HepG2 (cell line): ENCODE measurements around the gene ULK4. TPM values are rescaled to one million over a fixed set of nuclear protein-coding genes. Genes with fewer than 3 reads are reported as not detected.

ENCODE experiments used
- ATAC-seq: fragments of 200-7000 bp; cut with Tn5 transposase; 3 replicates; pipeline ENCODE4 v1.9.1; 2020; ENCODE audit warnings: mild to moderate bottlenecking, moderate library complexity
- BruUV-seq: library from RNA; stranded (reverse); fragments of 400-500 nt; replicated peaks from 2 replicates; lab custom pipeline; 2021; lab: Mats Ljungman, UMichigan
- CTCF ChIA-PET: fragments of 300-600 bp; formaldehyde crosslinking; extraction: SDS; loops from one replicate; lab custom pipeline; 2021; ENCODE audit warnings: low total read pairs, inconsistent platforms, low intra/inter-chr PET ratio; lab: Yijun Ruan, JAX
- POLR2A ChIA-PET: fragments of 350-600 bp; sonication (Branson Sonifier 250); formaldehyde crosslinking; loops from one replicate; lab custom pipeline; 2020; ENCODE audit warnings: antibody characterized with exemption, inconsistent platforms; lab: Yijun Ruan, JAX
- DNase-seq: peaks from one replicate; pipeline ENCODE4 v3.0.0-alpha.2; 2015; ENCODE audit warnings: low spot score
- FAIRE-seq: peaks from 3 replicates; lab custom pipeline; 2011; peaks lifted over from hg19 to GRCh38; lab: Jason Lieb, UNC
- H2AFZ ChIP-seq: one replicate; pipeline ENCODE4 v1.6.1; 2011; ENCODE audit warnings: low read length, inconsistent platforms
- H3K27ac ChIP-seq: fragments of 300-600 bp; 3 replicates; pipeline ENCODE4 v1.8.0; 2011; ENCODE audit warnings: mixed run types, mild to moderate bottlenecking, mixed read lengths, low read length, inconsistent platforms; ENCODE audit not compliant: insufficient read depth; ENCODE audit errors: extremely low read length
- H3K27me3 ChIP-seq, 2 experiments: fragments of 200-600 bp in 1 of 2; 2 replicates in 1 of 2; 3 replicates in 1 of 2; pipeline versions ENCODE4 v1.6.0 to v1.8.0; 2011; ENCODE audit warnings: low read length in 2 of 2, mild to moderate bottlenecking in 2 of 2, moderate library complexity in 2 of 2, inconsistent platforms in 1 of 2; ENCODE audit not compliant: insufficient read depth in 2 of 2, control insufficient read depth in 1 of 2
- H3K36me3 ChIP-seq, 2 experiments: fragments of 200-600 bp in 1 of 2; replicated peaks in 1 of 2; 2 replicates in 1 of 2; 3 replicates in 1 of 2; pipeline versions ENCODE4 v1.5.1 to v1.8.0; 2011; ENCODE audit warnings: low read length in 2 of 2, inconsistent platforms in 1 of 2; ENCODE audit not compliant: insufficient read depth in 2 of 2, control insufficient read depth in 1 of 2
- H3K4me1 ChIP-seq: 2 replicates; pipeline ENCODE4 v1.5.1; 2012; ENCODE audit warnings: low read length, inconsistent platforms; ENCODE audit not compliant: insufficient read depth
- H3K4me2 ChIP-seq: 2 replicates; pipeline ENCODE4 v1.6.0; 2011; ENCODE audit warnings: low read depth, low read length, inconsistent platforms
- H3K4me3 ChIP-seq, 3 experiments: fragments of 200-600 bp in 1 of 3; sonication (generic), shearing (Covaris generic) in 1 of 3; replicated peaks in 1 of 3; 2 replicates each; pipeline ENCODE4 v1.5.1; 2011 to 2016; ENCODE audit warnings: low read length in 3 of 3, inconsistent platforms in 2 of 3, low read depth in 2 of 3, mild to moderate bottlenecking in 2 of 3, control low read depth in 1 of 3, mixed read lengths in 1 of 3; ENCODE audit not compliant: insufficient read depth in 1 of 3
- H3K79me2 ChIP-seq: one replicate; pipeline ENCODE4 v1.6.1; 2011; ENCODE audit warnings: low read length, inconsistent platforms; ENCODE audit not compliant: insufficient read depth
- H3K9ac ChIP-seq: 2 replicates; pipeline ENCODE4 v1.6.0; 2011; ENCODE audit warnings: mild to moderate bottlenecking, low read depth, low read length, inconsistent platforms; ENCODE audit not compliant: insufficient read depth
- H3K9me3 ChIP-seq: 2 replicates; pipeline ENCODE4 v1.5.1; 2012; ENCODE audit warnings: mild to moderate bottlenecking, low read length
- H4K20me1 ChIP-seq: 2 replicates; pipeline ENCODE4 v1.6.0; 2011; ENCODE audit warnings: inconsistent platforms, mild to moderate bottlenecking, low read length, moderate library complexity; ENCODE audit not compliant: insufficient read depth
- EP300 ChIP-seq, 3 experiments: sonication (generic) in 1 of 3; formaldehyde crosslinking in 1 of 3; IDR thresholded peaks; 2 replicates each; pipeline versions ENCODE4 v1.5.1 to v1.6.1; 2011 to 2020; ENCODE audit warnings: low read depth in 2 of 3, low read length in 2 of 3, borderline replicate concordance in 1 of 3, improper control_type of control experiment in 1 of 3, mild to moderate bottlenecking in 1 of 3, missing genetic modification reagents in 1 of 3, moderate library complexity in 1 of 3
- FOXM1 ChIP-seq: sonication (generic); formaldehyde crosslinking; IDR thresholded peaks from 2 replicates; pipeline ENCODE4 v1.5.0; 2020; ENCODE audit warnings: missing genetic modification reagents
- FOXP1 ChIP-seq, 2 experiments: fragments of 450-650 bp in 1 of 2; IDR thresholded peaks; 2 replicates each; pipeline ENCODE4 v1.6.1; 2017 to 2018; ENCODE audit warnings: antibody characterized with exemption in 1 of 2
- GATAD2A ChIP-seq: IDR thresholded peaks from 2 replicates; pipeline ENCODE4 v1.6.1; 2016
- HNRNPK ChIP-seq: fragments of 200-400 bp; formaldehyde crosslinking; IDR thresholded peaks from 2 replicates; pipeline ENCODE4 v1.6.1; 2018; ENCODE audit warnings: low read length, low read depth, moderate library complexity, mild to moderate bottlenecking; ENCODE audit not compliant: poor library complexity, severe bottlenecking
- MED1 ChIP-seq: sonication (generic); formaldehyde crosslinking; IDR thresholded peaks from 2 replicates; pipeline ENCODE4 v1.4.0; 2020; ENCODE audit warnings: missing genetic modification reagents
- MLLT10 ChIP-seq: sonication (generic); formaldehyde crosslinking; IDR thresholded peaks from 2 replicates; pipeline ENCODE4 v1.4.0; 2020; ENCODE audit warnings: missing genetic modification reagents
- MTA3 ChIP-seq: sonication (generic); formaldehyde crosslinking; IDR thresholded peaks from 2 replicates; pipeline ENCODE4 v1.4.0; 2020; ENCODE audit warnings: missing genetic modification reagents
- MZF1 ChIP-seq: sonication (generic); formaldehyde crosslinking; IDR thresholded peaks from 2 replicates; pipeline ENCODE4 v1.8.1; 2023; ENCODE audit warnings: mild to moderate bottlenecking, missing genetic modification reagents, borderline replicate concordance
- NCOA1 ChIP-seq: sonication (generic); formaldehyde crosslinking; IDR thresholded peaks from 2 replicates; pipeline ENCODE4 v1.9.0; 2021; ENCODE audit warnings: missing genetic modification reagents
- NCOA2 ChIP-seq: sonication (generic); formaldehyde crosslinking; IDR thresholded peaks from 2 replicates; pipeline ENCODE4 v1.8.0; 2022; ENCODE audit warnings: inconsistent platforms
- NR2F6 ChIP-seq, 2 experiments: IDR thresholded peaks; 2 replicates each; pipeline ENCODE4 v1.6.1; 2016; ENCODE audit warnings: antibody characterized with exemption in 1 of 2, mild to moderate bottlenecking in 1 of 2
- RARA ChIP-seq: IDR thresholded peaks from 2 replicates; pipeline ENCODE4 v1.6.1; 2016; ENCODE audit warnings: missing genetic modification reagents, missing compliant biosample characterization
- RXRB ChIP-seq: IDR thresholded peaks from 2 replicates; pipeline ENCODE4 v1.6.1; 2016; ENCODE audit warnings: borderline replicate concordance, missing genetic modification reagents, missing compliant biosample characterization
- SOX13 ChIP-seq, 3 experiments: fragments of 450-650 bp in 1 of 3; sonication (generic) in 1 of 3; formaldehyde crosslinking in 1 of 3; IDR thresholded peaks in 2 of 3; conservative IDR thresholded peaks in 1 of 3; 2 replicates each; pipeline versions ENCODE4 v1.5.0 to v1.6.1; 2016 to 2020; ENCODE audit warnings: antibody characterized with exemption in 1 of 3, mild to moderate bottlenecking in 1 of 3, missing compliant biosample characterization in 1 of 3, missing genetic modification reagents in 1 of 3, moderate library complexity in 1 of 3
- SOX5 ChIP-seq: IDR thresholded peaks from 2 replicates; pipeline ENCODE4 v1.6.1; 2016; ENCODE audit warnings: borderline replicate concordance
- SOX6 ChIP-seq, 2 experiments: fragments of 450-650 bp in 1 of 2; sonication (generic) in 1 of 2; formaldehyde crosslinking in 1 of 2; IDR thresholded peaks; 2 replicates each; pipeline versions ENCODE4 v1.4.0 to v1.6.1; 2017 to 2020; ENCODE audit warnings: antibody characterized with exemption in 1 of 2, mild to moderate bottlenecking in 1 of 2, missing genetic modification reagents in 1 of 2
- STAG1 ChIP-seq: sonication (generic); formaldehyde crosslinking; IDR thresholded peaks from 2 replicates; pipeline ENCODE4 v1.4.0; 2020; ENCODE audit warnings: missing genetic modification reagents
- TEAD3 ChIP-seq: optimal IDR thresholded peaks from 2 replicates; pipeline ENCODE3; 2016; ENCODE audit warnings: borderline replicate concordance
- WGBS: methylation state at CpG from one replicate; pipeline ENCODE4 v1.1.6; 2017; ENCODE audit warnings: low lambda C conversion rate; 5-methylcytosine and 5-hydroxymethylcytosine counted together
- in situ Hi-C: cut with HindIII; loops from 2 replicates; pipeline ENCODE4 v1.10.0; 2017; ENCODE audit warnings: low pct_unique_long_range_greater_than_20kb; ENCODE audit not compliant: extremely low pct_ligation_motif_present
- intact Hi-C: fragments of 100-400 bp; cut with micrococcal nuclease; formaldehyde crosslinking; loops from one replicate; pipeline ENCODE4 v1.10.0; 2022; ENCODE audit not compliant: unreplicated experiment
- polyA plus RNA-seq, 8 experiments: library from polyadenylated mRNA; depleted of rRNA in 3 of 8; stranded (reverse) in 7 of 8; unstranded in 1 of 8; fragments of >200 nt; fragmentation: Illumina TruSeq in 4 of 8; extraction: Trizol in 4 of 8; gene quantifications; 2 replicates each; pipeline versions ENCODE4 v1.2.1 to v1.2.3, GENCODE V29; 2011 to 2016; ENCODE audit warnings: low read depth in 4 of 8, missing spikeins in 1 of 8, mixed read lengths in 1 of 8; ENCODE audit not compliant: insufficient read depth in 1 of 8
- total RNA-seq, 5 experiments: library from RNA; depleted of rRNA; stranded (reverse); fragments of >200 nt; fragmentation: Illumina TruSeq; extraction: Trizol; gene quantifications; 2 replicates each; pipeline ENCODE4 v1.2.3, GENCODE V29; 2016; ENCODE audit warnings: low read depth in 1 of 5
- TF ChIP-seq, protein P1 (sequence below): sonication (generic); formaldehyde crosslinking; IDR thresholded peaks from 2 replicates; pipeline ENCODE4 v1.4.0; 2020; ENCODE audit warnings: missing genetic modification reagents
- TF ChIP-seq, protein P2 (sequence below): sonication (generic); formaldehyde crosslinking; IDR thresholded peaks from 2 replicates; pipeline ENCODE4 v1.4.0; 2020; ENCODE audit warnings: missing genetic modification reagents; ENCODE audit errors: not compliant biosample characterization

The ULK4 gene
- total and polyA plus RNA-seq, 2 of the 13 experiments (the other 11 are each of a cell fraction or from before 2014, with no cell fraction given), result 6.7 to 11.8 TPM

- Histone ChIP-seq H3K4me1 (peaks cover 78% of the 10 kb centered on the region), H3K27ac (peak overlapping the region; percentile 9), H3K27me3 (no peaks in the 10 kb centered on the region), H2AFZ (no peak overlapping the region), H3K36me3 (no peaks in the 10 kb centered on the region), H3K79me2 (no peaks in the 10 kb centered on the region), H3K9me3 (no peaks in the 10 kb centered on the region), H3K4me3 (no peak overlapping the region), H3K9ac (no peak overlapping the region), H3K4me2 (no peak overlapping the region; the same call in 1 of the 2 replicates), H4K20me1 (no peaks in the 10 kb centered on the region)
- FAIRE-seq (peak; percentile 18), DNase-seq (peak; percentile 52), ATAC-seq (peak; percentile 60)
- whole genome bisulfite sequencing, result 50% methylated on average over 1 of the region's 1 CpG
- intact Hi-C loops (no loop called here), in situ Hi-C loops (no loop called here)
- ChIA-PET CTCF (no interaction called here), POLR2A (no interaction called here)
- BruUV-seq, result no TSS peak
- TF ChIP-seq NCOA1 (CRISPR knock-in tag) (no peak), STAG1 (CRISPR knock-in tag) (no peak), RARA (CRISPR knock-in tag) (peak; percentile 74), RXRB (CRISPR knock-in tag) (peak; percentile 37; the same call in 1 of the 2 replicates), MED1 (CRISPR knock-in tag) (peak; percentile 36; the same call in 1 of the 2 replicates), FOXP1 (IDR thresholded peaks at IDR 0.05) (no peak), FOXP1 (CRISPR knock-in tag; IDR thresholded peaks at IDR 0.05) (peak; percentile 35; the same call in 1 of the 2 replicates), MLLT10 (CRISPR knock-in tag) (no peak), SOX5 (CRISPR knock-in tag) (peak; percentile 28; the same call in 1 of the 2 replicates), HNRNPK (no peak), NCOA2 (peak; percentile 53; the same call in 1 of the 2 replicates), FOXM1 (CRISPR knock-in tag) (no peak), NR2F6 (IDR thresholded peaks at IDR 0.05) (peak; percentile 58), NR2F6 (CRISPR knock-in tag; IDR thresholded peaks at IDR 0.05) (peak; percentile 65), TEAD3 (CRISPR knock-in tag) (peak; percentile 41), EP300 (IDR thresholded peaks at IDR 0.05; ENCODE audit: low read depth in 2 of 2, low read length in 2 of 2) (peak in 1 of 2 experiments; percentile 27; a peak in 1 of 4 replicates), EP300 (CRISPR knock-in tag; IDR thresholded peaks at IDR 0.05; ENCODE audit: borderline replicate concordance) (no peak), MZF1 (no peak), GATAD2A (peak; percentile 38; the same call in 1 of the 2 replicates), MTA3 (CRISPR knock-in tag) (no peak), SOX6 (IDR thresholded peaks at IDR 0.05) (no peak), SOX6 (CRISPR knock-in tag; IDR thresholded peaks at IDR 0.05) (0 out of 2 replicates have a peak, but pooled peaks have one; percentile 43), SOX13 (IDR thresholded peaks at IDR 0.05) (no peak), SOX13 (CRISPR knock-in tag; conservative IDR thresholded peaks at IDR 0.05 in 1 of 2, IDR thresholded peaks at IDR 0.05 in 1 of 2) (peak in 1 of 2 experiments; percentile 61; a peak in 1 of 4 replicates)
- TF ChIP-seq, protein P1, sequence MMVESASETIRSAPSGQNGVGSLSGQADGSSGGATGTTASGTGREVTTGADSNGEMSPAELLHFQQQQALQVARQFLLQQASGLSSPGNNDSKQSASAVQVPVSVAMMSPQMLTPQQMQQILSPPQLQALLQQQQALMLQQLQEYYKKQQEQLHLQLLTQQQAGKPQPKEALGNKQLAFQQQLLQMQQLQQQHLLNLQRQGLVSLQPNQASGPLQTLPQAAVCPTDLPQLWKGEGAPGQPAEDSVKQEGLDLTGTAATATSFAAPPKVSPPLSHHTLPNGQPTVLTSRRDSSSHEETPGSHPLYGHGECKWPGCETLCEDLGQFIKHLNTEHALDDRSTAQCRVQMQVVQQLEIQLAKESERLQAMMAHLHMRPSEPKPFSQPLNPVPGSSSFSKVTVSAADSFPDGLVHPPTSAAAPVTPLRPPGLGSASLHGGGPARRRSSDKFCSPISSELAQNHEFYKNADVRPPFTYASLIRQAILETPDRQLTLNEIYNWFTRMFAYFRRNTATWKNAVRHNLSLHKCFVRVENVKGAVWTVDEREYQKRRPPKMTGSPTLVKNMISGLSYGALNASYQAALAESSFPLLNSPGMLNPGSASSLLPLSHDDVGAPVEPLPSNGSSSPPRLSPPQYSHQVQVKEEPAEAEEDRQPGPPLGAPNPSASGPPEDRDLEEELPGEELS, result peak; percentile 32; the same call in 1 of the 2 replicates
- TF ChIP-seq, protein P2, sequence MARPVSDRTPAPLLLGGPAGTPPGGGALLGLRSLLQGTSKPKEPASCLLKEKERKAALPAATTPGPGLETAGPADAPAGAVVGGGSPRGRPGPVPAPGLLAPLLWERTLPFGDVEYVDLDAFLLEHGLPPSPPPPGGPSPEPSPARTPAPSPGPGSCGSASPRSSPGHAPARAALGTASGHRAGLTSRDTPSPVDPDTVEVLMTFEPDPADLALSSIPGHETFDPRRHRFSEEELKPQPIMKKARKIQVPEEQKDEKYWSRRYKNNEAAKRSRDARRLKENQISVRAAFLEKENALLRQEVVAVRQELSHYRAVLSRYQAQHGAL (CRISPR knock-in tag), result no peak
These were observed 668.7 kb downstream of the ULK4 start for GRCh38 chr3:41293169-41293681.
